Hepatocyte (in vitro differentiated cells): ENCODE data around the gene CYP2C19. TPM values are rescaled to one million over a fixed set of nuclear protein-coding genes. Genes with fewer than 3 reads are reported as not detected.
"Not testable (repeated sequence)": the region's sequence is repeated elsewhere in the genome, so short reads cannot be mapped to it uniquely, and the experiment has no call there.

Experiments
- DNase-seq: peaks from one replicate; pipeline ENCODE4 v3.0.0-alpha.2; 2016; ENCODE audit warnings: low spot score
- H2AFZ ChIP-seq: fragments of 200-600 bp; sonication (generic); 2 replicates; pipeline ENCODE4 v1.6.0; 2016; ENCODE audit warnings: antibody characterized with exemption, mild to moderate bottlenecking
- H3K27ac ChIP-seq: fragments of 200-600 bp; sonication (generic); 2 replicates; pipeline ENCODE4 v1.5.1; 2016; ENCODE audit warnings: mild to moderate bottlenecking
- H3K27me3 ChIP-seq: fragments of 200-600 bp; sonication (generic); 2 replicates; pipeline ENCODE4 v1.6.1; 2016
- H3K36me3 ChIP-seq: fragments of 200-600 bp; sonication (generic); replicated peaks from 2 replicates; pipeline ENCODE4 v1.5.1; 2016; ENCODE audit warnings: low read depth; ENCODE audit not compliant: insufficient read depth
- H3K4me1 ChIP-seq: fragments of 200-600 bp; sonication (generic); 2 replicates; pipeline ENCODE4 v1.5.1; 2016; ENCODE audit warnings: mild to moderate bottlenecking, moderate library complexity; ENCODE audit not compliant: insufficient read depth
- H3K4me2 ChIP-seq: fragments of 200-600 bp; sonication (generic); 2 replicates; pipeline ENCODE4 v1.6.0; 2016
- H3K4me3 ChIP-seq: fragments of 200-600 bp; sonication (generic); 2 replicates; pipeline ENCODE4 v1.5.1; 2016; ENCODE audit warnings: mild to moderate bottlenecking
- H3K79me2 ChIP-seq: fragments of 200-600 bp; sonication (generic); 2 replicates; pipeline ENCODE4 v1.6.0; 2017; ENCODE audit warnings: mild to moderate bottlenecking
- H3K9me2 ChIP-seq: fragments of 200-600 bp; sonication (generic); replicated peaks from 2 replicates; pipeline ENCODE4 v1.6.0; 2017; ENCODE audit warnings: mild to moderate bottlenecking; ENCODE audit not compliant: insufficient read depth
- H3K9me3 ChIP-seq: fragments of 200-600 bp; sonication (generic); 2 replicates; pipeline ENCODE4 v1.5.1; 2016; ENCODE audit warnings: low read depth, mild to moderate bottlenecking
- H4K20me1 ChIP-seq: fragments of 200-600 bp; sonication (generic); 2 replicates; pipeline ENCODE4 v1.6.0; 2016; ENCODE audit warnings: mild to moderate bottlenecking; ENCODE audit not compliant: insufficient read depth, poor library complexity, severe bottlenecking
- CTCF ChIP-seq: fragments of 200-600 bp; sonication (generic); IDR thresholded peaks from 2 replicates; pipeline ENCODE4 v1.5.1; 2016; ENCODE audit warnings: antibody characterized with exemption, mild to moderate bottlenecking; ENCODE audit not compliant: poor library complexity
- EZH2 ChIP-seq: fragments of 200-600 bp; sonication (generic); IDR thresholded peaks from 2 replicates; pipeline ENCODE4 v1.6.1; 2016; ENCODE audit warnings: antibody characterized with exemption, mild to moderate bottlenecking, borderline replicate concordance
- EZH2phosphoT487 ChIP-seq: fragments of 200-600 bp; sonication (generic); IDR thresholded peaks from one replicate; pipeline ENCODE4 v1.6.1; 2018; ENCODE audit warnings: antibody characterized with exemption, mild to moderate bottlenecking, low read depth, moderate library complexity; ENCODE audit not compliant: unreplicated experiment, severe bottlenecking
- WGBS: methylation state at CpG from one replicate; pipeline ENCODE4 v1.1.6; 2016; ENCODE audit warnings: low lambda C conversion rate; ENCODE audit errors: missing lambda C conversion rate; 5-methylcytosine and 5-hydroxymethylcytosine counted together
- polyA plus RNA-seq: library from polyadenylated mRNA; unstranded; fragments of >200 nt; fragmentation: Nextera tagmentation; extraction: Ambion mirVana; gene quantifications from 2 replicates; pipeline ENCODE4 v1.2.1, GENCODE V29; 2016
- total RNA-seq: library from RNA; depleted of rRNA; stranded (reverse); fragments of >200 nt; gene quantifications from 2 replicates; pipeline ENCODE4 v1.2.3, GENCODE V29; 2014

CYP2C19 gene
- total and polyA plus RNA-seq, 2 experiments from 2014 or later: 21.3 to 44.6 TPM

- no peaks in the 10 kb centered on the region for H3K9me2 ChIP-seq
- H3K4me3 ChIP-seq: no peak overlapping the region
- no peaks in the 10 kb centered on the region for H3K9me3 ChIP-seq
- 100% methylated on average over 1 of the region's 1 CpG for WGBS
- H3K4me2 ChIP-seq: no peak overlapping the region
- DNase-seq: no peak
- H3K36me3 ChIP-seq: no peaks in the 10 kb centered on the region
- H3K4me1 ChIP-seq: no peaks in the 10 kb centered on the region
- no peak overlapping the region for H3K27ac ChIP-seq
- no peaks in the 10 kb centered on the region for H3K79me2 ChIP-seq
- no peaks in the 10 kb centered on the region for H4K20me1 ChIP-seq
- no peak overlapping the region for H2AFZ ChIP-seq
- no peaks in the 10 kb centered on the region for H3K27me3 ChIP-seq
- no peak for TF ChIP-seq EZH2
- TF ChIP-seq CTCF: no peak
- no peak for TF ChIP-seq EZH2phosphoT487
These were observed 116.7 kb downstream of the CYP2C19 start for GRCh38 chr10:94879214-94879613.

GRCh38 chr10:94889123-94889522, 126.6 kb downstream of the CYP2C19 start:
- H3K27ac ChIP-seq: no peak overlapping the region
- TF ChIP-seq EZH2: no peak
- no peak for TF ChIP-seq CTCF
- no peak for TF ChIP-seq EZH2phosphoT487
- no peak overlapping the region for H3K4me3 ChIP-seq
- H3K36me3 ChIP-seq: no peaks in the 10 kb centered on the region
- H3K27me3 ChIP-seq: no peaks in the 10 kb centered on the region
- DNase-seq: no peak
- H3K4me1 ChIP-seq: no peaks in the 10 kb centered on the region
- H2AFZ ChIP-seq: no peak overlapping the region
- WGBS: 85% methylated on average over 3 of the region's 3 CpGs
- no peaks in the 10 kb centered on the region for H4K20me1 ChIP-seq
- H3K9me3 ChIP-seq: no peaks in the 10 kb centered on the region
- no peak overlapping the region for H3K4me2 ChIP-seq
- H3K9me2 ChIP-seq: no peaks in the 10 kb centered on the region
- no peaks in the 10 kb centered on the region for H3K79me2 ChIP-seq

GRCh38 chr10:94890264-94891022, 128.0 kb downstream of the CYP2C19 start:
- H3K9me3 ChIP-seq: no peaks in the 10 kb centered on the region
- 86% methylated on average over 4 of the region's 4 CpGs for WGBS

GRCh38 chr10:94898414-94898813, 135.9 kb downstream of the CYP2C19 start:
- not testable (repeated sequence) for H3K27me3 ChIP-seq, H3K9me3 ChIP-seq, H3K4me2 ChIP-seq, H3K9me2 ChIP-seq, H2AFZ ChIP-seq, DNase-seq, H4K20me1 ChIP-seq, H3K27ac ChIP-seq, H3K79me2 ChIP-seq, H3K4me1 ChIP-seq, H3K4me3 ChIP-seq, H3K36me3 ChIP-seq
- 78% methylated on average over 7 of the region's 7 CpGs for WGBS

More at GRCh38 chr10:94890264-94891022, 128.0 kb downstream of the CYP2C19 start:
- DNase-seq: no peak
- Histone ChIP-seq H3K4me2 (no peak overlapping the region), H3K36me3 (no peaks in the 10 kb centered on the region), H3K9me2 (no peaks in the 10 kb centered on the region), H3K79me2 (no peaks in the 10 kb centered on the region), H3K4me3 (no peak overlapping the region), H3K27me3 (no peaks in the 10 kb centered on the region), H4K20me1 (no peaks in the 10 kb centered on the region), H3K4me1 (no peaks in the 10 kb centered on the region), H2AFZ (no peak overlapping the region), H3K27ac (no peak overlapping the region)
- TF ChIP-seq EZH2phosphoT487 (no peak), EZH2 (no peak), CTCF (no peak)
